Non-pigmented ciliary epithelial cell (primary cell): Measurements from ENCODE around the gene FXYD3.
A peak's percentile ranks its signal among the peaks of the same experiment; 100 is the strongest.

Experiments used
- DNase-seq: peaks from one replicate; pipeline ENCODE4 v3.0.0-alpha.2; 2010; ENCODE audit warnings: low read depth

FXYD3 gene

GRCh38 chr19:35106291-35106583 lies 9.4 kb upstream of the FXYD3 start:
- DNase-seq, result no peak

GRCh38 chr19:35106898-35107541 lies 8.6 kb upstream of the FXYD3 start:
- DNase-seq, result no peak

GRCh38 chr19:35107545-35107944 lies 8.1 kb upstream of the FXYD3 start:
- no peak for DNase-seq

- DNase-seq, result no peak
These were observed 6.9 kb upstream of the FXYD3 start for GRCh38 chr19:35108730-35109129.

- no peak for DNase-seq
These were observed 6.1 kb upstream of the FXYD3 start for GRCh38 chr19:35109395-35110112.

- no peak for DNase-seq
These were observed 4.6 kb upstream of the FXYD3 start for GRCh38 chr19:35110974-35111373.

GRCh38 chr19:35112995-35113688 lies 2.5 kb upstream of the FXYD3 start:
- no peak for DNase-seq

- DNase-seq, result no peak
These were observed 1.1 kb upstream of the FXYD3 start for GRCh38 chr19:35114353-35115176.

- DNase-seq, result no peak
These were observed 614 bp downstream of the FXYD3 start for GRCh38 chr19:35116072-35116801.

GRCh38 chr19:35117116-35117515 lies 1.5 kb downstream of the FXYD3 start:
- DNase-seq, result no peak

GRCh38 chr19:35117799-35118198 lies 2.2 kb downstream of the FXYD3 start:
- DNase-seq, result no peak

- DNase-seq, result no peak
These were observed 2.8 kb downstream of the FXYD3 start for GRCh38 chr19:35118268-35119020.

GRCh38 chr19:35119091-35119490 lies 3.5 kb downstream of the FXYD3 start:
- DNase-seq, result no peak

GRCh38 chr19:35119578-35120155 lies 4.0 kb downstream of the FXYD3 start:
- no peak for DNase-seq

GRCh38 chr19:35120492-35120891 lies 4.9 kb downstream of the FXYD3 start:
- peak; percentile 60 for DNase-seq

- DNase-seq, result no peak
These were observed 5.3 kb downstream of the FXYD3 start for GRCh38 chr19:35120898-35121297.

- DNase-seq, result no peak
These were observed 7.3 kb downstream of the FXYD3 start for GRCh38 chr19:35122687-35123551.

GRCh38 chr19:35123573-35123972 lies 8.0 kb downstream of the FXYD3 start:
- DNase-seq, result no peak
